Activated CD8-positive, alpha-beta memory T cell treated with anti-CD3 and anti-CD28 coated beads for 48 hours (primary cell): ENCODE data around the gene CST6.

Experiments
- DNase-seq, 3 experiments: peaks; one replicate each; pipeline ENCODE4 v3.0.0-alpha.2; 2020; ENCODE audit warnings: low read depth in 2 of 3, low spot score in 2 of 3

CST6 gene

GRCh38 chr11:66045177-66045639 is 33.4 kb downstream of the CST6 start:
- peak; percentile 59 to 77 (median 69) for DNase-seq

GRCh38 chr11:66046901-66047300 is 35.1 kb downstream of the CST6 start:
- DNase-seq: no peak

- DNase-seq: no peak
Observed at GRCh38 chr11:66047541-66048365, 35.9 kb downstream of the CST6 start.

GRCh38 chr11:66048547-66049323 is 36.9 kb downstream of the CST6 start, which contains the start of gene GAL3ST3:
GAL3ST3 (minus strand) TSS chr11:66049161; CDS start chr11:66045415, 3,746 bp downstream.
- DNase-seq: no peak

- no peak for DNase-seq
Observed at GRCh38 chr11:66050581-66051231, 38.9 kb downstream of the CST6 start.

- no peak for DNase-seq
Observed at GRCh38 chr11:66051371-66051765, 39.6 kb downstream of the CST6 start.

GRCh38 chr11:66051766-66052663 is 40.2 kb downstream of the CST6 start, which contains the start of gene SF3B2:
SF3B2 (plus strand) TSS chr11:66052364; CDS start chr11:66052385, 21 bp downstream.
- DNase-seq: peak; percentile 80 to 98 (median 89)

- DNase-seq: no peak
Observed at GRCh38 chr11:66052664-66052982, 40.8 kb downstream of the CST6 start.

GRCh38 chr11:66055021-66055420 is 43.2 kb downstream of the CST6 start:
- no peak for DNase-seq

GRCh38 chr11:66056501-66056900 is 44.7 kb downstream of the CST6 start:
- DNase-seq: no peak

- no peak for DNase-seq
Observed at GRCh38 chr11:66059966-66060680, 48.3 kb downstream of the CST6 start.

- DNase-seq: no peak
Observed at GRCh38 chr11:66061268-66061667, 49.5 kb downstream of the CST6 start.

- no peak for DNase-seq
Observed at GRCh38 chr11:66062408-66062807, 50.6 kb downstream of the CST6 start.
